CD8-positive, alpha-beta memory T cell (primary cell): Measurements from ENCODE around the gene ATF5. TPM values are rescaled to one million over a fixed set of nuclear protein-coding genes. Genes with fewer than 3 reads are reported as not detected.
A peak's percentile ranks its signal among the peaks of the same experiment; 100 is the strongest.

Experiments
- CTCF ChIA-PET: fragments of 350-600 bp; sonication (Branson Sonifier 250); formaldehyde crosslinking; loops from one replicate; lab custom pipeline; 2021; ENCODE audit warnings: antibody characterized with exemption; lab: Charles Lee
- POLR2A ChIA-PET: fragments of 350-600 bp; sonication (Branson Sonifier 250); formaldehyde crosslinking; loops from one replicate; lab custom pipeline; 2021; ENCODE audit warnings: antibody characterized with exemption; lab: Charles Lee
- DNase-seq, 5 donors: peaks; one replicate each; pipeline versions ENCODE4 v3.0.0 to v3.0.0-alpha.2; 2020 to 2022; ENCODE audit warnings: mixed read lengths in 1 of 5
- H3K27ac ChIP-seq: one replicate; pipeline ENCODE4 v1.7.0; 2013; ENCODE audit warnings: low read depth, mild to moderate bottlenecking, low read length, moderate library complexity
- H3K27me3 ChIP-seq: 2 replicates; pipeline ENCODE4 v1.7.0; 2013; ENCODE audit warnings: low read length, mild to moderate bottlenecking; ENCODE audit not compliant: insufficient read depth, poor library complexity, severe bottlenecking
- H3K36me3 ChIP-seq: 2 replicates; pipeline ENCODE4 v1.7.0; 2013; ENCODE audit warnings: mild to moderate bottlenecking, low read length, moderate library complexity; ENCODE audit not compliant: insufficient read depth
- H3K4me1 ChIP-seq: 2 replicates; pipeline ENCODE4 v1.7.0; 2013; ENCODE audit warnings: mild to moderate bottlenecking, low read length, moderate library complexity; ENCODE audit not compliant: insufficient read depth
- H3K4me3 ChIP-seq: 2 replicates; pipeline ENCODE4 v1.7.0; 2013; ENCODE audit warnings: mild to moderate bottlenecking, low read length
- H3K9me3 ChIP-seq: 2 replicates; pipeline ENCODE4 v1.7.0; 2013; ENCODE audit warnings: mild to moderate bottlenecking, low read length
- H3K27ac Mint-ChIP-seq, 8 donors: one replicate each; pipeline ENCODE4 v1.8.0; 2020 to 2021; ENCODE audit warnings: mixed read lengths in 8 of 8, mild to moderate bottlenecking in 6 of 8, inconsistent platforms in 3 of 8, moderate library complexity in 3 of 8
- H3K27me3 Mint-ChIP-seq, 2 donors: one replicate each; pipeline ENCODE4 v1.8.0; 2020 to 2021; ENCODE audit warnings: mixed read lengths in 2 of 2, mild to moderate bottlenecking in 1 of 2, moderate library complexity in 1 of 2
- H3K36me3 Mint-ChIP-seq, 3 donors: one replicate each; pipeline ENCODE4 v1.8.0; 2020 to 2021; ENCODE audit warnings: mixed read lengths in 3 of 3, inconsistent platforms in 1 of 3, mild to moderate bottlenecking in 1 of 3
- H3K4me1 Mint-ChIP-seq, 3 donors: one replicate each; pipeline ENCODE4 v1.8.0; 2020 to 2021; ENCODE audit warnings: mixed read lengths in 3 of 3, inconsistent platforms in 1 of 3, mild to moderate bottlenecking in 1 of 3
- H3K4me3 Mint-ChIP-seq, 7 donors: one replicate each; pipeline ENCODE4 v1.8.0; 2020 to 2021; ENCODE audit warnings: mixed read lengths in 7 of 7, mild to moderate bottlenecking in 6 of 7, moderate library complexity in 4 of 7, inconsistent platforms in 2 of 7
- H3K9me3 Mint-ChIP-seq, 5 donors: one replicate each; pipeline ENCODE4 v1.8.0; 2020 to 2022; ENCODE audit warnings: mixed read lengths in 5 of 5, mild to moderate bottlenecking in 3 of 5, moderate library complexity in 2 of 5, inconsistent platforms in 1 of 5
- polyA plus RNA-seq: library from polyadenylated mRNA; unstranded; fragments of 300-500 nt; fragmentation: Illumina TruSeq; gene quantifications from one replicate; pipeline ENCODE4 v1.2.3, GENCODE V29; 2021
- total RNA-seq, 2 experiments: library from RNA; stranded (reverse); gene quantifications; one replicate each; pipeline ENCODE4 v1.2.3, GENCODE V29; 2021

ATF5 gene
- total and polyA plus RNA-seq, 3 experiments from 2014 or later: 1.7 to 59.9 (median 57.7) TPM

DNA sequence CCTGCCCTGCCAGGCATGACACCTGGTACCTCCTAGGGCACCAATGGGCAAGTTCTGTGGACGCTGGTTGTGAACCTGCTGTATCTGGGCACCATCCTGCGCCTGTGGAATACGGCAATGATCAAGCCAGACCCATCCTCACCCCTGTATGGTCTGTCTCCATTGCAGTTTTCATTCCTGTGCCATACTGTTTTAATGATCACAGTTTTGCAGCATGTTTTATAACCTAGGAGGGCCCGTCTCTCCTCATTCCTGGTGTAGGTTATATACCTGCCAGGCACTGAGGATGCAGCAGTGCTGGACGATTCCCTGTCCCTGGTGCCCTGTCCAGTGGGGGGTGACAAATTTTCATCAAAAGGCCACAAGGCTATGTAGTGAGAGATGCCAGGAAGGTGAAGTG, 45.9 kb upstream of the ATF5 start:
- peaks cover 38% of the 10 kb centered on the region for H3K36me3 ChIP-seq
- no peaks in the 10 kb centered on the region for H3K27me3 ChIP-seq
- Mint-ChIP-seq H3K36me3 (peaks cover 5 to 72% (median 8%) of the 10 kb centered on the region in 3 donors), H3K4me1 (peaks cover 8 to 14% (median 11%) of the 10 kb centered on the region in 3 donors), H3K9me3 (no peaks in the 10 kb centered on the region), H3K27me3 (peaks cover 0 to 2% of the 10 kb centered on the region in 2 donors), H3K27ac (peak overlapping the region in 1 of 8 donors; percentile 47), H3K4me3 (no peak overlapping the region)
- no peak overlapping the region for H3K4me3 ChIP-seq
- peaks cover 10% of the 10 kb centered on the region for H3K4me1 ChIP-seq
- no peak overlapping the region for H3K27ac ChIP-seq
- no peak for DNase-seq
- H3K9me3 ChIP-seq: no peaks in the 10 kb centered on the region
- POLR2A ChIA-PET: interaction anchor here (0.5 kb wide), 1 partner anchor 45 kb away, joined by 3 read pairs; no protein-coding TSS in a partner anchor
- CTCF ChIA-PET: interaction anchor here (0.8 kb wide), 1 partner anchor 14 kb away, joined by 3 read pairs; no protein-coding TSS in a partner anchor

DNA sequence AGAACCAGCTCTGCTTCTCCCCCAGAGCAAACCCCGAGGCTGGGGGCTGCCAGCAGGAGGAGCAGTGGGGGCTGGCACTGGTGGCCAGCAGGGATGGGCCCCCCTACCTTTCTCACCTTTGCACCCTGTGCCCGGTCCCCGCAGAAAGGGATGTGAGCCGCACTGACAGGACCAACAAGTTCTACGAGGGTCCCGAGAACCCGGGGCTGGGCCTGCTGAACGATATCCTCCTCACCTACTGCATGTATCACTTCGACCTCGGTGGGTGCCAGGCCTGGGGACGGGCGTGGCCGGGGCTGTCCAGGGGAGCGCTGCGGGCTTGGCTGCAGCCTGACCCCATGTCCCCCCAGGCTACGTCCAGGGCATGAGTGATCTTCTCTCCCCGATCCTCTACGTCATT, 44.9 kb upstream of the ATF5 start:
- no peak overlapping the region for H3K4me3 ChIP-seq
- no peaks in the 10 kb centered on the region for H3K27me3 ChIP-seq
- peaks cover 5 to 70% (median 5%) of the 10 kb centered on the region in 3 donors for H3K36me3 Mint-ChIP-seq
- peaks cover 1 to 4% (median 1%) of the 10 kb centered on the region in 3 donors for H3K4me1 Mint-ChIP-seq
- CTCF ChIA-PET: interaction anchor here (1.1 kb wide), 1 partner anchor 28 kb away, joined by 3 read pairs; no protein-coding TSS in a partner anchor
- H3K9me3 ChIP-seq: no peaks in the 10 kb centered on the region
- H3K27me3 Mint-ChIP-seq: no peaks in the 10 kb centered on the region
- H3K9me3 Mint-ChIP-seq: no peaks in the 10 kb centered on the region
- POLR2A ChIA-PET: interaction anchor here (0.6 kb wide), 1 partner anchor 130 kb away, joined by 3 read pairs; no protein-coding TSS in a partner anchor
- DNase-seq: no peak
- no peak overlapping the region for H3K27ac ChIP-seq
- peak overlapping the region in 1 of 8 donors; percentile 33 for H3K27ac Mint-ChIP-seq
- H3K36me3 ChIP-seq: peaks cover 38% of the 10 kb centered on the region
- H3K4me1 ChIP-seq: no peaks in the 10 kb centered on the region
- no peak overlapping the region for H3K4me3 Mint-ChIP-seq

GRCh38 chr19:49884760-49885159, 44.2 kb upstream of the ATF5 start:
- no peaks in the 10 kb centered on the region for H3K9me3 Mint-ChIP-seq
- H3K36me3 Mint-ChIP-seq: peaks cover 5 to 65% (median 5%) of the 10 kb centered on the region in 3 donors
- DNase-seq: no peak
- POLR2A ChIA-PET: no interaction called here
- H3K36me3 ChIP-seq: peaks cover 38% of the 10 kb centered on the region
- no peaks in the 10 kb centered on the region for H3K9me3 ChIP-seq
- no peaks in the 10 kb centered on the region for H3K4me1 Mint-ChIP-seq
- CTCF ChIA-PET: interaction anchor here (1.1 kb wide), 1 partner anchor 27 kb away, joined by 3 read pairs; no protein-coding TSS in a partner anchor
- no peak overlapping the region for H3K4me3 ChIP-seq
- H3K27ac Mint-ChIP-seq: peak overlapping the region in 1 of 8 donors; percentile 33
- no peaks in the 10 kb centered on the region for H3K27me3 ChIP-seq
- H3K4me3 Mint-ChIP-seq: no peak overlapping the region
- H3K27me3 Mint-ChIP-seq: no peaks in the 10 kb centered on the region
- peaks cover 3% of the 10 kb centered on the region for H3K4me1 ChIP-seq
- no peak overlapping the region for H3K27ac ChIP-seq

- peaks cover 4 to 14% (median 7%) of the 10 kb centered on the region in 3 donors for H3K4me1 Mint-ChIP-seq
Observed at GRCh38 chr19:49887037-49887664, 41.9 kb upstream of the ATF5 start.

DNA sequence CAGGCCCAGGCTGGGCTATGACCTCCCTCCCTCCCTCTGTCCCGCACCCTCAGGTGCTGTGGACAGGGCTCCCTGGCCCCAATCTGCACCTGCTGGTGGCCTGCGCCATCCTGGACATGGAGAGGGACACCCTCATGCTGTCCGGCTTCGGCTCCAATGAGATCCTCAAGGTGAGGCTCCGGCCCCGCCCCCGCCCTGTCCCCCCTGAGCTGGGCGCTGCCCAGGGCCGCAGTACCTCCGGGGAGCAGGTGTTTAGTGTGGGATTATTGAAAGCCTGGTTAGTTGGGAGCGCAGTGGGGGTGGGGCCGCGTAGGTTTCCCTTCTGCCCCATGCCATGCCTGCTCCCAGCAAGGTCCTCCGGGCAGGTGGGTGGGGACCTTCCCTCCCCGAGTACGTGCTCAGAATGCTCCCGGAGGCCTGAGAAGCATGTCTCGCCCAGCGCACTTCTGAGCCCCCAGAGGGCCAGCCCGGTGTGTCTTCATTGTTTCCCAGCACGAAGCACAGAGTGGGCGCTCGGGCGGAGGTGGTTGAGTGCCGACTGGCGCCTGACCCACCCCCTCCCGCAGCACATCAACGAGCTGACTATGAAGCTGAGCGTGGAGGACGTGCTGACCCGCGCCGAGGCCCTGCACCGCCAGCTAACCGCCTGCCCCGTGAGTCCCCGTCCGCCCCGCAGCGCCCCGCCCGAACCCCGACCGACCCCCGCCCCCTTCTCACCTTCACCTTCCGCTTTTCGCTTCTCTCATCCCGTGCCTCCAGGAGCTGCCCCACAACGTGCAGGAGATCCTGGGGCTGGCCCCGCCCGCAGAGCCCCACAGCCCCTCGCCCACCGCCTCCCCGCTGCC, 41.1 kb upstream of the ATF5 start:
- no peaks in the 10 kb centered on the region for H3K27me3 ChIP-seq
- Mint-ChIP-seq H3K27me3 (peaks cover 0 to 2% of the 10 kb centered on the region in 2 donors), H3K36me3 (peaks cover 4 to 34% (median 5%) of the 10 kb centered on the region in 3 donors), H3K9me3 (no peaks in the 10 kb centered on the region), H3K4me3 (no peak overlapping the region), H3K4me1 (peaks cover 7 to 19% (median 10%) of the 10 kb centered on the region in 3 donors), H3K27ac (no peak overlapping the region)
- ChIA-PET CTCF (no interaction called here), POLR2A (no interaction called here)
- H3K4me1 ChIP-seq: peaks cover 5% of the 10 kb centered on the region
- peaks cover 11% of the 10 kb centered on the region for H3K36me3 ChIP-seq
- H3K4me3 ChIP-seq: no peak overlapping the region
- no peaks in the 10 kb centered on the region for H3K9me3 ChIP-seq
- no peak overlapping the region for H3K27ac ChIP-seq
- DNase-seq: no peak

More at GRCh38 chr19:49887037-49887664, 41.9 kb upstream of the ATF5 start:
- POLR2A ChIA-PET: no interaction called here
- Histone ChIP-seq H3K4me1 (peaks cover 5% of the 10 kb centered on the region), H3K27me3 (no peaks in the 10 kb centered on the region), H3K36me3 (peaks cover 16% of the 10 kb centered on the region), H3K4me3 (no peak overlapping the region), H3K9me3 (no peaks in the 10 kb centered on the region), H3K27ac (no peak overlapping the region)
- Mint-ChIP-seq H3K27ac (no peak overlapping the region), H3K27me3 (peaks cover 0 to 2% of the 10 kb centered on the region in 2 donors), H3K36me3 (peaks cover 4 to 41% (median 5%) of the 10 kb centered on the region in 3 donors), H3K4me3 (no peak overlapping the region), H3K9me3 (no peaks in the 10 kb centered on the region)
- CTCF ChIA-PET: no interaction called here
- DNase-seq: no peak

GRCh38 chr19:49888510-49888824, 40.5 kb upstream of the ATF5 start:
- Mint-ChIP-seq H3K4me1 (peaks cover 7 to 19% (median 13%) of the 10 kb centered on the region in 3 donors), H3K9me3 (no peaks in the 10 kb centered on the region), H3K27ac (no peak overlapping the region), H3K36me3 (peaks cover under 1 to 28% (median 2%) of the 10 kb centered on the region in 3 donors), H3K27me3 (peaks cover 0 to 2% of the 10 kb centered on the region in 2 donors), H3K4me3 (peak overlapping the region in 2 of 7 donors; percentile 37 to 86)
- POLR2A ChIA-PET: no interaction called here
- DNase-seq: no peak
- H3K4me3 ChIP-seq: no peak overlapping the region
- H3K36me3 ChIP-seq: peaks cover 5% of the 10 kb centered on the region
- H3K4me1 ChIP-seq: peaks cover 5% of the 10 kb centered on the region
- CTCF ChIA-PET: no interaction called here
- no peak overlapping the region for H3K27ac ChIP-seq
- H3K27me3 ChIP-seq: no peaks in the 10 kb centered on the region
- H3K9me3 ChIP-seq: no peaks in the 10 kb centered on the region

- Mint-ChIP-seq H3K27ac (peak overlapping the region in 2 of 8 donors; percentile 27 to 32), H3K4me3 (peak overlapping the region in 5 of 7 donors; percentile 8 to 47 (median 35)), H3K27me3 (peaks cover 0 to 2% of the 10 kb centered on the region in 2 donors), H3K4me1 (peaks cover 7 to 19% (median 13%) of the 10 kb centered on the region in 3 donors), H3K36me3 (peaks cover 0 to 22% (median 2%) of the 10 kb centered on the region in 3 donors), H3K9me3 (no peaks in the 10 kb centered on the region)
- H3K36me3 ChIP-seq: no peaks in the 10 kb centered on the region
- H3K9me3 ChIP-seq: no peaks in the 10 kb centered on the region
- ChIA-PET CTCF (interaction anchor here (0.6 to 1.0 kb wide), 2 partner anchors 13 to 39 kb away, joined by 3 to 4 read pairs; partner anchors contain the start of gene ATF5), POLR2A (interaction anchor here (1.1 kb wide), 1 partner anchor 12 kb away, joined by 3 read pairs; the partner anchor contains the start of genes AKT1S1 and TBC1D17)
- no peaks in the 10 kb centered on the region for H3K27me3 ChIP-seq
- H3K4me3 ChIP-seq: no peak overlapping the region
- peak overlapping the region; percentile 38 for H3K27ac ChIP-seq
- peaks cover 5% of the 10 kb centered on the region for H3K4me1 ChIP-seq
- no peak for DNase-seq
Observed at GRCh38 chr19:49889038-49889686, 39.8 kb upstream of the ATF5 start.
